AG09319 (cell line): ENCODE results near the gene SLC1A1.
"Not testable (repeated sequence)": the region's sequence is repeated elsewhere in the genome, so short reads cannot be mapped to it uniquely, and the experiment has no call there.

Experiments
- DNase-seq: peaks from one replicate; pipeline ENCODE4 v3.0.0-alpha.2; 2010; ENCODE audit warnings: low read depth; ENCODE audit errors: extremely low read depth
- CTCF ChIP-seq: IDR thresholded peaks from 2 replicates; pipeline ENCODE4 v1.5.1; 2011; ENCODE audit warnings: low read depth, mild to moderate bottlenecking, inconsistent platforms, low read length, moderate library complexity

The SLC1A1 gene

DNA sequence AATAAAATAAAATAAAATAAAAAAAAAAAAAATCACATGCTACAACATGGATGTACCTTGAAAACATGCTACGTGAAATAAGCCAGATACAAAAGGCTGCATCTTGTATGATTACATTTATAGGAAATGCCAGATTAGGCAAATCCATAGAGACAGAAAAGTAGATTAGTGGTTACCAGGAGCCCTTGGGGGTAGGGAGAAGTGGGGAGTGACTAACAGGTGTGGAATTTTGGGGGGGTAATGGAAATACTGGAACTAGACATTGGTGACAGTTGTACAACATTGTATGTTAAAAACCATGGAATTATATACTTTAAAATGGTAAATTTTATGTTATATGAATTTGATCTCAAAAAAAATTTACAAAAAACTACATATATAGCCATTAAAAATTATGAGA is 47.3 kb downstream of the SLC1A1 start:
- TF ChIP-seq CTCF = no peak
- DNase-seq = no peak

DNA sequence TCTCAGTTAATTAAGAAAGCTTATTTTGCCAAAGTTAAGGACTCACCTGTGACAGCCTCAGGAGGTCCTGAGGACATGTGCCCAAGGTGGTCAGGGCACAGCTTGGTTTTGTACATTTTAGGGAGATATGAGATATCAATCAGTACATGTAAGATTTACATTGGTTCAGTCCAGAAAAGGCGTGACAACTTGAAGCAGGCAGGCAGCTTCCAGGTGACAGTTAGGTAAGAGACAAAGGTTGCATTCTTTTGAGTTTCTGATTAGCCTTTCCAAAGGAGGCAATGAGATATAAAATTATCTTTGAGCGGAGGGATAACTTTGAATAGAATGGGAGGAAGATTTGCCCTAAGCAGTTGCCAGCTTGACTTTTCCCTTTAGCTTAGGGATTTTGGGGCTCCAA is 47.8 kb downstream of the SLC1A1 start:
- TF ChIP-seq CTCF = no peak
- DNase-seq = no peak

- TF ChIP-seq CTCF = no peak
- DNase-seq = no peak
Measured at GRCh38 chr9:4538621-4539020, 48.4 kb downstream of the SLC1A1 start.

- TF ChIP-seq CTCF = no peak
- DNase-seq = no peak
Measured at GRCh38 chr9:4540425-4540824, 50.2 kb downstream of the SLC1A1 start.

DNA sequence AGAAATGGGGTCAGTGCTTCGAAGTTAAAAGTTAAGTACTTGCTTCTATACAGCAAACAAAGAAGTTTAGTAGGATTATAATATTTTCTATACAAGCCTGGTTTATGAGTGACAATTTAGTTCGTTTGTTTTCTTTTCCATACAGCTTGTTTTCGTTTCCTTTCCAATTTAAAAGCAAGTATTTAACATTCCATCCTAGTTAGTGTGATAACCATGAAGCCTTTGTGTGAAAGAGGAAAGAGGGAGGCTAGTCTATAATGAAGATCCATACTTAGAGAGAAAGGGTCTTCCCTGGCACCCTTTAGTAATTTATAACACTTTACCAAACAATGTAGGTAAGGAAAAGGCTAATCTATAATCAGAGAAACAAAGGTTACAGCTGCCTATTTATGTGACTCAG is 51.0 kb downstream of the SLC1A1 start:
- no peak for DNase-seq
- no peak for TF ChIP-seq CTCF

- no peak for DNase-seq
- TF ChIP-seq CTCF = no peak
Measured at GRCh38 chr9:4541856-4542255, 51.6 kb downstream of the SLC1A1 start.

DNA sequence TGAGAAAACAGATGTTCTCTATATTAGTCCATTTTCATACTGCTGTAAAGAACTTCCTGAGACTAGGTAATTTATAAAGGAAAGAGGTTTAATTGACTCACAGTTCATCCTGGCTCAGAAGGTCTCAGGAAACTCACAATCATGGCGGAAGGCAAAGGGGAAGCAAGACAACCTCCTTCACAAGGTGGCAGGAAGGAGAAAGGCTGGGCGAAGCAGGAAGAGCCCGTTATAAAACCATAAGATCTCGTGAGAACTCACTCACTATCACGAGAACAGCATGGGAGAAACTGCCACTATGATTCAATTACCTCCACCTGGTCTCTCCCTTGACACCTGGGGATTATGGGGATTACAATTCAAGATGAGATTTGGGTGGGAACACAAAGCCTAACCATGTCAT is 54.4 kb downstream of the SLC1A1 start:
- DNase-seq = not testable (repeated sequence)

DNA sequence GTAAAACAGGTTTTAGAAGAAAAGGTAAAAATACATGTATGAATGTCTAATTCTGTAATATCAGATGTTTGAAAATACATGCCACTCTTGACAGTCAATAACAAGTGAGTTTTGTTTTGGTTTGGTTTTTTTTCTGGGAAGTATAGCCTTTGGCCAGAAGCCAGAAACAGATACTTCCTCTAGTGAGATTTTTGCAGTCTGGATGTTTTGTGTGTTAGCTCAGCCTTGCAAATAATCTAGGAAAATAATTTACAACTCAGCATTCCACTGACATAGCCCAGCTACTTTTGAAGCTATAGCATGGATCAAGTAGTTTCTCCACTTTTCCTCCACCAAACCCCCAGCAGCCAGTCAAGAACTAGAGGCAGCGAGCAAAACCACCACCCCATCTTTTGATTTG is 56.7 kb downstream of the SLC1A1 start:
- no peak for DNase-seq
- TF ChIP-seq CTCF = no peak
